Subcutaneous adipose tissue (tissue), 4 donors: ENCODE data around the gene HOXD8. TPM values are rescaled to one million over a fixed set of nuclear protein-coding genes. Genes with fewer than 3 reads are reported as not detected.

Experiments
- CTCF ChIP-seq: fragments of 450-650 bp; IDR thresholded peaks from one replicate; pipeline ENCODE4 v1.5.1; 2016; ENCODE audit warnings: low read depth, mild to moderate bottlenecking, control low read depth, antibody characterized with exemption, moderate library complexity
- total RNA-seq, 4 donors: library from RNA; depleted of rRNA; stranded (reverse); fragments of >200 nt; gene quantifications; one replicate each; pipeline ENCODE4 v1.1.0, GENCODE V29; 2016

HOXD8 gene
- total RNA-seq, 4 donors from 2014 or later: 8.0 to 24.5 (median 14.4) TPM

DNA sequence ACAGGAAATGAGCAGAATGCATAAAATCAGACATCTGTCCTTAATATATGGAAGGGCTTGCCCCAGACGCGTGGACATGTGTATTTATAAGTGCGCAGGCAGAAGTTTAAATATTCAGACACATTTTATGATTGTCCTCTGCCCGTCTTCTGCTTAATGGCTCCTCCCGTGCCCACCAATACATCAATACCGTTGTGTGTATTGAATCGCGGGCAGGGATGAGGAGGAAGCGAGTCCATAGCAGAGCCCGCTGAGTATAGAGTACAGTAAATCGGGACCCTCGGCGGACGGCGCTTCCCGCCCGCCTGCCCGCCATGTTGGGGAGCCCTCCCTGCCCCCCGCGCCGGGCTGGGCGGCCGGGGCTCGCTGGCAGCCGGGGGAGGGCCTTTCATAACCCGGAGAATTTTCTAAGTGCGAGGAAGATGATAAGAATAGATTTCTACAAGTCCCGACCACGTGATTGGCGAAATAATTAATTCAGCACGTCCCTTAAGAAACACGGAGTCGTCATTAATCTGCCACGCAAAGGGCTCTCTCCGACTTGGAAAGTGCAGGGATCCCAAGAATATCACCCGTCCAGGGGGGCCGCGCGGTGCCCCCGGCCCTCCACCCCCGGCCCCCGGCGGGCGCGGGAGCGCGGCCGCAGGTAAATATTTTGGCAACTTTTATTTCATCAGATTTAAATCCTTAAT lies 27.4 kb downstream of the HOXD8 start, which contains the start of gene HOXD3:
HOXD3 (plus strand) TSS at position 501 of the 692 bp plus-strand sequence. CDS start 11,808 bp downstream, outside the sequence.
- no peak for TF ChIP-seq CTCF

GRCh38 chr2:176157499-176158185 lies 28.1 kb downstream of the HOXD8 start:
- TF ChIP-seq CTCF: no peak

DNA sequence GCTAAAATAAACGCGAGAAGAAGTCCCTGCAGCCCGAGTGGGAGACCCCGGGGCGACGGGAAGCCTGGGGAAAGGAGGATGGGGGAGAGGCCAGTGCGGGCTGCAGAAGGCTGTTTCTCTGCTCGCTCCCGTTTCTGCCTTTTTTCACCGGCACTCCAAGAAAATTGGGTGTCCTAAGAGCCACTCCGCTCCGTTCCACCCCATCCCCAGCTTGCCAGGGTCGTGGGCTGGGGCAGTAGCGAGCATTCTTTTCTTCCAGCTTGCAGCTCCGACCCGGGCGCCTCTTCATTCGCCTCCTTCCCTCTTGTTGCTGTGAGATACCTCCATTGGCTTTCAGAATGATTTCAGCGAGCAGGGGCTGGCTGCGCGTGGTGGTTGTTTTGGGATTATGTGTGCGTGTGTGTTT lies 28.7 kb downstream of the HOXD8 start:
- no peak for TF ChIP-seq CTCF

DNA sequence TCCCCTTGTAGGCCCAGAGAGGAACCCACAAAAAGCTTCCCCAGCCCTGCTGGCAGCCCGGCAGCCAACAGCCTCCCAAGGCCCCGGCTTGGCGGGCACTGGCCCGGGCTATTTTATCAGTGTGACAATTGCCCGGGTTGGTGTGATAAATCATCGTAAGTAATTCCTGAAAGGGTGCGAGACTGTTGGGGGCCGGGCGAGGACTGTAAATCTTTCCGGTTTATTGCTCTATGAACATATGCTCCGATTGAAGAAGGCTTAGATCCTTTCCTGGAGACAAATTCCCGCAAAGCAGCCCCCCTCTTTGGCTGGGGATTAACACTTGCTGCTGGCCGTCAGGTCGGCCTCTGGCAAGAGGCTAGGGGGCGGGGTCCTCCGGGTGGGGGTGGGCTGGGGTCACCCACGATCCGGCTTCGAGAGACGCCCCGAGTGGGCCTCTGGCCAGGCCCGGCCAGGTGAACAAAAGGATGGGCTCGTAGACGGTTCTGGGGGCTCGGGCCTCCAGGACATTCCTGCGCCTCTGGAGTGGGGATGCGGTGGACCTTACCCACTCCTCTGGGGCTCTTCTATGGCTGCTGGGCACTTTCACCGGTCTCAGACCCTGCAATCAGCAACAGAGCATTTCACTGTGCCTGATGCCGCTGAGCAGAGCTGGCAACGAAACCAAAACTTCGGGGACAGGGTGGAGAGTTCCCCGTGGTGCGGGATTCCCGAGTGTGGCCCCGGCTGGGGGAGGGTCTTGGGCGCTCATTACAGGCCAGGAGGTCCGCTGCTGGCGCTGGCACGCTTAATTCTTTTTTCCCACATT lies 29.6 kb downstream of the HOXD8 start:
- TF ChIP-seq CTCF: no peak

GRCh38 chr2:176159663-176160250 lies 30.3 kb downstream of the HOXD8 start:
- no peak for TF ChIP-seq CTCF

DNA sequence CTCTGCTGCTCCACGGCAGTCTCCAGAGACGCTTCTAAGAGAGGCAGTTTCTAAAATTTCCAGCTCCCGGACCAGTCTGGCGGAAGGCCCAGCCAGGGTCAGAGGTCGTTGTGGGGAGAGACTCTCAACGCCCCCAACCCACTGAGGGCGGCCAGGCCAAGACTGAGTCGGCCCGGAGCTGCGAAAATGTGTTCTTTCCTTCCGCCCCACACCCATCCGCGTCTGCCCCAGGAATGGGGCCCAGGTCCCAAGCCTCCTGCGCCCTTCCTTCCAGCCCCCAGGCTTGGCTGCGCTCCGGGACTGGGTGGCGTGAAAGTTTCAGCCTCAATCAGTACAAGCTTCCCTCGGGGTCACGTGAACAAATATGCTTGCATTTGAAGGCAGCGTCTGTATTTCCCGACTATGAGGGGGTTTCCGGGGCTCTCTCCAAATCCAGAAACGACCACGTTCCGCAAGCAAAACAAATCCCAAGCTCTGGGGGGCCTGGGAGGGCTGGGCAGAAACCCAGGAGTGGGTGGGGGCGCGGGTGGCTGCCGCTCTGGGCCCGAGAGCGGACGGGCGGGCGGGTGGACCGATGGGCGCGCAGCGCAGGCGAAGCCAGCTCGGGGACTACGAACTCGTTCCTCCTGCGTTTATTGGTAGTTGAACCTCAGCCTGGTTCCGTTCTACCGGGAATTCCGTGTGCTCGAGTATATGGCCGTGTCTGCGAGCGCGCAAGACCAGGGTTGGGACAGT lies 30.9 kb downstream of the HOXD8 start:
- no peak for TF ChIP-seq CTCF
